Thyroid gland (tissue), 4 donors: ENCODE data around the gene ADAM12. TPM values are rescaled to one million over a fixed set of nuclear protein-coding genes. Genes with fewer than 3 reads are reported as not detected.

Experiments
- DNase-seq, 2 donors: peaks; one replicate each; pipeline ENCODE4 v3.0.0-alpha.2; 2019
- H3K27ac ChIP-seq, 3 donors: fragments of 200-600 bp; sonication (generic); 1 replicate in 2 of 3; 2 replicates in 1 of 3; pipeline ENCODE4 v1.5.1; 2016 to 2019; ENCODE audit warnings: mild to moderate bottlenecking in 1 of 3, moderate library complexity in 1 of 3
- H3K27me3 ChIP-seq: fragments of 200-600 bp; sonication (generic); one replicate; pipeline ENCODE4 v1.5.1; 2019
- H3K36me3 ChIP-seq, 2 donors: fragments of 200-600 bp; sonication (generic); one replicate each; pipeline ENCODE4 v1.5.1; 2016 to 2019
- H3K4me1 ChIP-seq, 2 donors: fragments of 200-600 bp; sonication (generic); one replicate each; pipeline ENCODE4 v1.5.1; 2017 to 2019
- H3K4me3 ChIP-seq, 3 donors: fragments of 200-600 bp; sonication (generic); replicated peaks in 1 of 3; 1 replicate in 2 of 3; 2 replicates in 1 of 3; pipeline ENCODE4 v1.5.1; 2016; ENCODE audit warnings: mild to moderate bottlenecking in 1 of 3
- H3K9me3 ChIP-seq: fragments of 200-600 bp; sonication (generic); one replicate; pipeline ENCODE4 v1.5.1; 2017
- POLR2A ChIP-seq, 2 donors: fragments of 450-650 bp; IDR thresholded peaks; one replicate each; pipeline ENCODE4 v1.6.1; 2017; ENCODE audit warnings: antibody characterized with exemption in 2 of 2, mild to moderate bottlenecking in 2 of 2, moderate library complexity in 1 of 2
- WGBS, 2 donors: methylation state at CpG; one replicate each; pipeline ENCODE4 v1.1.5; 2017; 5-methylcytosine and 5-hydroxymethylcytosine counted together
- intact Hi-C: fragments of 100-400 bp; cut with DNase I; formaldehyde crosslinking; loops from one replicate; pipeline ENCODE4 v1.15.1; 2023
- total RNA-seq, 4 donors: library from RNA; depleted of rRNA; stranded (reverse); fragments of >200 nt; gene quantifications; one replicate each; pipeline ENCODE4 v1.2.3, GENCODE V29; 2016
- TF ChIP-seq, protein P1 (sequence below), 6 experiments: fragments of 200-600 bp in 3 of 6; fragments of 450-650 bp in 3 of 6; sonication (generic) in 3 of 6; IDR thresholded peaks; one replicate each; pipeline ENCODE4 v1.5.1; 2016 to 2019; ENCODE audit warnings: antibody characterized with exemption in 6 of 6, mild to moderate bottlenecking in 2 of 6, inconsistent platforms in 1 of 6, moderate library complexity in 1 of 6

ADAM12 gene
- total RNA-seq, 4 donors from 2014 or later: 0.20 to 0.94 (median 0.63) TPM

DNA sequence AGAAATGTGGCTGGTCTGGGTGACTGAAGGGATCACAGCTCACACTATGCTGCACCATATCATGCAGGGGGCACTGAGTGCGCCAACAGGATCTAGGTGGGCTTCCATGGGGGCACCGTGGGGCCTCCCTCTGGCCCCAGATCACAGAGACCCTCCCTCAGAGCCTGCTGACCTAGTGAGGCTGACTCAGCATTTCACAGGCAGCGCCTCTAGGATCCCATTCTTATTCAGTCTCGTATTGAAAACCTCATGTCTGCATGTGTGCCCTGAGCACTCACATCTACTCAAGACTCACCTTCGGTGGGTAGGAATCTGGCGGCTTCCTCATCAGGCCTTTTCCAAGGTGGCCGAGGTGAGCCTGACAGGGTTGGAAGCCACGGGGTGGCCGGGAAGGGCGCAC, 350.3 kb downstream of the ADAM12 start:
- 75 to 89% methylated on average over 5 to 10 of the region's 10 CpGs for WGBS, 2 donors
- H3K27ac ChIP-seq: no peak overlapping the region
- peaks cover 9 to 15% of the 10 kb centered on the region in 2 donors for H3K4me1 ChIP-seq
- no peaks in the 10 kb centered on the region for H3K27me3 ChIP-seq
- no peak for DNase-seq
- H3K9me3 ChIP-seq: no peaks in the 10 kb centered on the region
- H3K36me3 ChIP-seq: no peaks in the 10 kb centered on the region
- no peak overlapping the region for H3K4me3 ChIP-seq
- TF ChIP-seq, protein P1, sequence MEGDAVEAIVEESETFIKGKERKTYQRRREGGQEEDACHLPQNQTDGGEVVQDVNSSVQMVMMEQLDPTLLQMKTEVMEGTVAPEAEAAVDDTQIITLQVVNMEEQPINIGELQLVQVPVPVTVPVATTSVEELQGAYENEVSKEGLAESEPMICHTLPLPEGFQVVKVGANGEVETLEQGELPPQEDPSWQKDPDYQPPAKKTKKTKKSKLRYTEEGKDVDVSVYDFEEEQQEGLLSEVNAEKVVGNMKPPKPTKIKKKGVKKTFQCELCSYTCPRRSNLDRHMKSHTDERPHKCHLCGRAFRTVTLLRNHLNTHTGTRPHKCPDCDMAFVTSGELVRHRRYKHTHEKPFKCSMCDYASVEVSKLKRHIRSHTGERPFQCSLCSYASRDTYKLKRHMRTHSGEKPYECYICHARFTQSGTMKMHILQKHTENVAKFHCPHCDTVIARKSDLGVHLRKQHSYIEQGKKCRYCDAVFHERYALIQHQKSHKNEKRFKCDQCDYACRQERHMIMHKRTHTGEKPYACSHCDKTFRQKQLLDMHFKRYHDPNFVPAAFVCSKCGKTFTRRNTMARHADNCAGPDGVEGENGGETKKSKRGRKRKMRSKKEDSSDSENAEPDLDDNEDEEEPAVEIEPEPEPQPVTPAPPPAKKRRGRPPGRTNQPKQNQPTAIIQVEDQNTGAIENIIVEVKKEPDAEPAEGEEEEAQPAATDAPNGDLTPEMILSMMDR (IDR thresholded peaks at IDR 0.05): no peak
- TF ChIP-seq POLR2A (IDR thresholded peaks at IDR 0.05): no peak
- intact Hi-C loops: no loop called here

DNA sequence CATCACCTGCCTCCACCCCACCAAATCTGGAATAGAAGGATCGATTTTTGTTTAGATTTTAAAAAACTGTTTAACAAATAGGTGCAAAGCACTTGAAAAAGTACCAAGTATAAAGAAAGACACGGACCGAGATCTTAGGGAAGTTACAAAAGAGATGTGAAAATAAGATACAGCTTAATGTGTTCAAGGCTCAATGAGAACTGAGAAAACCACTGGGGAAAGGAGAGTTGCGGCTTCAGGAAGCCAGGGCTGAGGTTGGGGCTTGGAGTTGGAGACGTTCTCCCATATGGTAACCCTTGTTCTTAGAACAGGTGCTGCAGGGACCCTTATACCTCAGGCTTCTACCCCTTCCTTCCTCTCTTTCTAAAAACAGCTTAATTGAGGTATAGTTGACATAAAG, 351.8 kb downstream of the ADAM12 start:
- intact Hi-C loops: no loop called here
- Histone ChIP-seq H3K9me3 (no peaks in the 10 kb centered on the region), H3K27me3 (no peaks in the 10 kb centered on the region), H3K4me1 (peaks cover 3 to 6% of the 10 kb centered on the region in 2 donors), H3K4me3 (no peak overlapping the region), H3K27ac (no peak overlapping the region), H3K36me3 (no peaks in the 10 kb centered on the region)
- 84 to 90% methylated on average over 5 of the region's 5 CpGs for WGBS, 2 donors
- TF ChIP-seq, protein P1 (IDR thresholded peaks at IDR 0.05): no peak
- TF ChIP-seq POLR2A (IDR thresholded peaks at IDR 0.05): no peak
- no peak for DNase-seq

DNA sequence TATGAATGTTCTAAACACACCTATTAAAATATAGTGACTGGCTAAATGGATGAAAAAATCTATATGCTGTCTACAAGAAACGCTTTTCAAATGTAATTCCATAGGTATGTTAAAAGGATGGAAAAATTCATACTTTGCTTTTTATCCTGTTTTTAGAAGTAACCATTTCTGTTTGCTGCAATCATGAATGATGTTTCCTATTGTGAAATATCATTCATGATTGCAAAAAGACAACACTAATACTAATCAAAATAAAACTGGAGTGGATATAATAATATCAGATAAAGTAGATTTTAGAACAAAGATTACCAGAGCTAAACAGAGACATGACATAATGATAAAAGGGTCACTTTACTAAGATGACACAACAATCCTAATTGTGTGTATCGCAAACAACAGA, 353.7 kb downstream of the ADAM12 start:
- no peaks in the 10 kb centered on the region for H3K4me1 ChIP-seq
- TF ChIP-seq, protein P1 (IDR thresholded peaks at IDR 0.05): no peak
- no peak for TF ChIP-seq POLR2A (IDR thresholded peaks at IDR 0.05)
- no peaks in the 10 kb centered on the region for H3K36me3 ChIP-seq
- DNase-seq: no peak
- intact Hi-C loops: no loop called here
- WGBS, 2 donors: 96 to 99% methylated on average over 2 of the region's 2 CpGs
- no peak overlapping the region for H3K4me3 ChIP-seq
- no peak overlapping the region for H3K27ac ChIP-seq
- no peaks in the 10 kb centered on the region for H3K27me3 ChIP-seq
- H3K9me3 ChIP-seq: no peaks in the 10 kb centered on the region

DNA sequence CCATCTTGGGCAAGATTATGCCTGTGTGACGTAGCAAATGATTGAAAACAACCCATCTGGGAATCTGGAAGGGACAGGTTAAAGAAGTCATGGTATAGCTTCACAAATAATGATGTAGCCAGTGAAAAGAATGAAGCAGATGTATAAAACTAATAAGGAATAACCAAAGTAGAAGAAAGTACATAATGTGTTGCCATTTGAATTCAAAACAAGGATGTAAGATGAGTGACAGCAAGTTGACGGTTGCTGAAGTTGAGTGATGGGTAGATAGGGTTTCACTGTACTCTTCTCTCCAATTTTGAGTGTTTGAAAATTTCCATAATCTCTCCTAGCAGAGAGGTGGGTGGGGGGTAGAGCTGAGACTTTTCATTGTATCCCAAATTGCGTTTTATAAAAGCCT, 358.3 kb downstream of the ADAM12 start:
- Histone ChIP-seq H3K27ac (no peak overlapping the region), H3K4me3 (no peak overlapping the region), H3K27me3 (no peaks in the 10 kb centered on the region), H3K36me3 (no peaks in the 10 kb centered on the region), H3K4me1 (no peaks in the 10 kb centered on the region), H3K9me3 (no peaks in the 10 kb centered on the region)
- TF ChIP-seq POLR2A (IDR thresholded peaks at IDR 0.05): no peak
- TF ChIP-seq, protein P1 (IDR thresholded peaks at IDR 0.05): no peak
- DNase-seq: no peak
- WGBS, 2 donors: 92 to 94% methylated on average over 3 of the region's 3 CpGs
- intact Hi-C loops: no loop called here

DNA sequence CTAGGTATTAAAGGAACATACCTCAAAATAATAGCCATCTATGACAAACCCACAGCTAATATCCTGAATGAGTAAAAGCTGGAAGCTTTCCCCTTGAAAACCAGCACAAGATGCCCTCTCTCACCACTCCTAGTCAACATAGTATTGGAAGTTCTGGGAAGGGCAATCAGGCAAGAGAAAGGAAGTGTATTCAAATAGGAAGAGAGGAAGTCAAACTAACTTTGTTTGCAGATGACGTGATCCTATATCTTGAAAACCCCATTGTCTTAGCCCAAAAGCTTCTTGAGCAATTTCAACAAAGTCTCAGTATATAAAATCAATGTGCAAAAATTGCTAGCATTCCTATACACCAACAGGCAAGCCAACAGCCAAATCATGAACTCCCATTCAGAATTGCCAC, 360.6 kb downstream of the ADAM12 start:
- TF ChIP-seq POLR2A (IDR thresholded peaks at IDR 0.05): no peak
- TF ChIP-seq, protein P1 (IDR thresholded peaks at IDR 0.05): no peak
- DNase-seq: no peak
- Histone ChIP-seq H3K36me3 (no peaks in the 10 kb centered on the region), H3K4me1 (no peaks in the 10 kb centered on the region), H3K4me3 (no peak overlapping the region), H3K27me3 (no peaks in the 10 kb centered on the region), H3K9me3 (no peaks in the 10 kb centered on the region), H3K27ac (no peak overlapping the region)
- intact Hi-C loops: no loop called here
- WGBS, 2 donors: 64 to 79% methylated on average over 1 of the region's 1 CpG
